Fibroblast of lung (primary cell): ENCODE measurements around the gene CYTH1. TPM values are rescaled to one million over a fixed set of nuclear protein-coding genes. Genes with fewer than 3 reads are reported as not detected.

ENCODE experiments used
- DNase-seq, 2 donors: peaks; one replicate each; pipeline versions ENCODE4 v3.0.0 to v3.0.0-alpha.2; 2010; ENCODE audit warnings: low read depth in 2 of 2
- H2AFZ ChIP-seq: 2 replicates; pipeline ENCODE4 v1.5.1; 2012; ENCODE audit warnings: low read length, control low read depth, inconsistent platforms
- H3K27ac ChIP-seq: 2 replicates; pipeline ENCODE4 v1.5.1; 2011; ENCODE audit warnings: low read length, control low read depth; ENCODE audit not compliant: insufficient read depth
- H3K27me3 ChIP-seq: 2 replicates; pipeline ENCODE4 v1.5.1; 2011; ENCODE audit warnings: mild to moderate bottlenecking, low read length; ENCODE audit not compliant: control insufficient read depth, insufficient read depth
- H3K36me3 ChIP-seq: 2 replicates; pipeline ENCODE4 v1.5.1; 2011; ENCODE audit warnings: low read length; ENCODE audit not compliant: control insufficient read depth, insufficient read depth
- H3K4me1 ChIP-seq: 2 replicates; pipeline ENCODE4 v1.5.1; 2011; ENCODE audit warnings: low read length; ENCODE audit not compliant: control insufficient read depth, insufficient read depth; ENCODE audit errors: extremely low read depth
- H3K4me2 ChIP-seq: 2 replicates; pipeline ENCODE4 v1.5.1; 2011; ENCODE audit warnings: low read length, control low read depth; ENCODE audit not compliant: insufficient read depth; ENCODE audit errors: extremely low read depth
- H3K4me3 ChIP-seq, 4 experiments: fragments of 200-600 bp in 1 of 4; sonication (generic) in 1 of 4; replicated peaks in 1 of 4; 2 replicates each; pipeline ENCODE4 v1.5.1; 2011 to 2016; ENCODE audit warnings: low read length in 4 of 4, low read depth in 3 of 4, mild to moderate bottlenecking in 3 of 4, control low read depth in 2 of 4, inconsistent platforms in 1 of 4, mixed read lengths in 1 of 4; ENCODE audit not compliant: insufficient read depth in 1 of 4; ENCODE audit errors: control extremely low read depth in 1 of 4
- H3K79me2 ChIP-seq: 2 replicates; pipeline ENCODE4 v1.5.1; 2012; ENCODE audit warnings: mild to moderate bottlenecking, low read length, inconsistent platforms; ENCODE audit not compliant: control insufficient read depth, insufficient read depth
- H3K9ac ChIP-seq: 2 replicates; pipeline ENCODE4 v1.5.1; 2011; ENCODE audit warnings: mild to moderate bottlenecking, low read length, control low read depth; ENCODE audit not compliant: insufficient read depth
- H3K9me3 ChIP-seq: 2 replicates; pipeline ENCODE4 v1.5.1; 2012; ENCODE audit warnings: low read depth, low read length; ENCODE audit not compliant: control insufficient read depth, insufficient read depth
- H4K20me1 ChIP-seq: 2 replicates; pipeline ENCODE4 v1.5.1; 2011; ENCODE audit warnings: low read length; ENCODE audit not compliant: control insufficient read depth, insufficient read depth; ENCODE audit errors: extremely low read depth
- CTCF ChIP-seq, 2 donors: IDR thresholded peaks in 1 of 2; conservative IDR thresholded peaks in 1 of 2; 1 replicate in 1 of 2; 2 replicates in 1 of 2; pipeline ENCODE4 v1.5.1; 2011 to 2012; ENCODE audit warnings: low read length in 2 of 2, control low read depth in 1 of 2, inconsistent platforms in 1 of 2, low read depth in 1 of 2, mild to moderate bottlenecking in 1 of 2
- EZH2 ChIP-seq: IDR thresholded peaks from 2 replicates; pipeline ENCODE4 v1.5.1; 2012; ENCODE audit warnings: low read length, control low read depth, mild to moderate bottlenecking; ENCODE audit errors: missing control alignments
- polyA plus RNA-seq, 2 donors: library from polyadenylated mRNA; depleted of rRNA in 1 of 2; stranded (reverse) in 1 of 2; unstranded in 1 of 2; fragments of >200 nt; gene quantifications; 2 replicates each; pipeline ENCODE4 v1.2.1, GENCODE V29; 2011 to 2012; ENCODE audit warnings: missing spikeins in 1 of 2
- total RNA-seq: library from RNA; depleted of rRNA; stranded (reverse); fragments of >200 nt; gene quantifications from 2 replicates; pipeline ENCODE4 v1.2.1, GENCODE V29; 2014

CYTH1 gene
- total and polyA plus RNA-seq, 2 donors (not counting 1 experiment from before 2014, with no cell fraction given), result 8.9 to 9.9 TPM

- Histone ChIP-seq H3K79me2 (peaks cover 3% of the 10 kb centered on the region), H3K9ac (no peak overlapping the region), H3K4me2 (no peak overlapping the region), H3K4me3 (no peak overlapping the region), H3K4me1 (peaks cover 9% of the 10 kb centered on the region), H3K9me3 (no peaks in the 10 kb centered on the region), H3K27ac (no peak overlapping the region), H3K27me3 (no peaks in the 10 kb centered on the region), H4K20me1 (no peaks in the 10 kb centered on the region), H3K36me3 (no peaks in the 10 kb centered on the region), H2AFZ (no peak overlapping the region)
- TF ChIP-seq CTCF (conservative IDR thresholded peaks at IDR 0.05 in 1 of 2, IDR thresholded peaks at IDR 0.05 in 1 of 2; ENCODE audit: low read depth in 1 of 2, low read length in 2 of 2) (no peak), EZH2 (no peak)
- peak in 1 of 2 donors; percentile 44 for DNase-seq
Observed at GRCh38 chr17:78735832-78736525, 46.1 kb downstream of the CYTH1 start.

- H3K27me3 ChIP-seq, result no peaks in the 10 kb centered on the region
- H2AFZ ChIP-seq, result no peak overlapping the region
- peaks cover 9% of the 10 kb centered on the region for H3K4me1 ChIP-seq
- peaks cover 3% of the 10 kb centered on the region for H3K79me2 ChIP-seq
- H3K27ac ChIP-seq, result no peak overlapping the region
- H3K36me3 ChIP-seq, result no peaks in the 10 kb centered on the region
- DNase-seq, result no peak
- no peak for TF ChIP-seq CTCF (conservative IDR thresholded peaks at IDR 0.05 in 1 of 2, IDR thresholded peaks at IDR 0.05 in 1 of 2; ENCODE audit: low read depth in 1 of 2, low read length in 2 of 2)
- no peak for TF ChIP-seq EZH2
- H4K20me1 ChIP-seq, result no peaks in the 10 kb centered on the region
- H3K9me3 ChIP-seq, result no peaks in the 10 kb centered on the region
- H3K4me2 ChIP-seq, result no peak overlapping the region
- H3K4me3 ChIP-seq, result no peak overlapping the region
- H3K9ac ChIP-seq, result no peak overlapping the region
Observed at GRCh38 chr17:78734793-78735641, 47.1 kb downstream of the CYTH1 start.

- TF ChIP-seq EZH2, result no peak
- TF ChIP-seq CTCF (conservative IDR thresholded peaks at IDR 0.05 in 1 of 2, IDR thresholded peaks at IDR 0.05 in 1 of 2; ENCODE audit: low read depth in 1 of 2, low read length in 2 of 2), result no peak
- DNase-seq, result no peak
- Histone ChIP-seq H3K4me2 (no peak overlapping the region), H4K20me1 (no peaks in the 10 kb centered on the region), H3K4me3 (no peak overlapping the region), H3K4me1 (peaks cover 9% of the 10 kb centered on the region), H3K27me3 (no peaks in the 10 kb centered on the region), H3K36me3 (no peaks in the 10 kb centered on the region), H3K9ac (no peak overlapping the region), H2AFZ (no peak overlapping the region), H3K27ac (no peak overlapping the region), H3K79me2 (peaks cover 3% of the 10 kb centered on the region), H3K9me3 (no peaks in the 10 kb centered on the region)
Observed at GRCh38 chr17:78732354-78732753, 49.7 kb downstream of the CYTH1 start.
